ENCODE data around the gene MRC2.
"Not testable (repeated sequence)": the region's sequence is repeated elsewhere in the genome, so short reads cannot be mapped to it uniquely, and the experiment has no call there.

MRC2 gene

GRCh38 chr17:62681061-62681938, 53.8 kb downstream of the MRC2 start:
- no peak for DNase-seq (ENCODE audit: low read depth)

GRCh38 chr17:62681939-62682381, 54.5 kb downstream of the MRC2 start:
- DNase-seq (ENCODE audit: low read depth) = no peak

GRCh38 chr17:62684179-62684578, 56.7 kb downstream of the MRC2 start:
- DNase-seq (ENCODE audit: low read depth) = no peak

GRCh38 chr17:62687997-62688396, 60.5 kb downstream of the MRC2 start:
- no peak for DNase-seq (ENCODE audit: low read depth)

GRCh38 chr17:62688398-62689160, 61.1 kb downstream of the MRC2 start:
- DNase-seq (ENCODE audit: low read depth) = no peak

- DNase-seq (ENCODE audit: low read depth) = no peak
Measured at GRCh38 chr17:62689441-62690167, 62.1 kb downstream of the MRC2 start.

GRCh38 chr17:62690168-62690897, 62.9 kb downstream of the MRC2 start:
- no peak for DNase-seq (ENCODE audit: low read depth)

- DNase-seq (ENCODE audit: low read depth) = not testable (repeated sequence)
Measured at GRCh38 chr17:62691589-62691915, 64.1 kb downstream of the MRC2 start.

GRCh38 chr17:62692159-62692651, 64.7 kb downstream of the MRC2 start:
- no peak for DNase-seq (ENCODE audit: low read depth)

GRCh38 chr17:62692721-62693431, 65.4 kb downstream of the MRC2 start:
- DNase-seq (ENCODE audit: low read depth) = no peak

GRCh38 chr17:62693616-62694409, 66.3 kb downstream of the MRC2 start:
- DNase-seq (ENCODE audit: low read depth) = no peak

GRCh38 chr17:62695093-62695738, 67.7 kb downstream of the MRC2 start:
- not testable (repeated sequence) for DNase-seq (ENCODE audit: low read depth)

- no peak for DNase-seq (ENCODE audit: low read depth)
Measured at GRCh38 chr17:62696256-62696655, 68.8 kb downstream of the MRC2 start.

- no peak for DNase-seq (ENCODE audit: low read depth)
Measured at GRCh38 chr17:62696726-62697490, 69.4 kb downstream of the MRC2 start.

- not testable (repeated sequence) for DNase-seq (ENCODE audit: low read depth)
Measured at GRCh38 chr17:62698459-62698858, 71.0 kb downstream of the MRC2 start.

GRCh38 chr17:62700964-62701705, 73.7 kb downstream of the MRC2 start:
- no peak for DNase-seq (ENCODE audit: low read depth)

GRCh38 chr17:62701706-62702085, 74.2 kb downstream of the MRC2 start:
- DNase-seq (ENCODE audit: low read depth) = no peak

GRCh38 chr17:62702746-62703260, 75.3 kb downstream of the MRC2 start:
- DNase-seq (ENCODE audit: low read depth) = no peak

Measured in activated T-cell treated with anti-CD3 and anti-CD28 coated beads for 48 hours (primary cell).